C4-2B (cell line): ENCODE measurements around the gene HHLA2.

Source experiments
- CTCF ChIP-seq: fragments of 450-650 bp; conservative IDR thresholded peaks from 2 replicates; pipeline ENCODE4 v1.5.1; 2017; ENCODE audit warnings: mild to moderate bottlenecking
- ZFX ChIP-seq: fragments of 450-650 bp; IDR thresholded peaks from 2 replicates; pipeline ENCODE4 v1.6.1; 2017

GRCh38 chr3:108412121-108412750 is 115.9 kb downstream of the HHLA2 start:
- TF ChIP-seq CTCF (no peak), ZFX (no peak)
